Endothelial cell of umbilical vein (primary cell): ENCODE measurements around the gene CCDC116. TPM values are rescaled to one million over a fixed set of nuclear protein-coding genes. Genes with fewer than 3 reads are reported as not detected.

ENCODE experiments used
- BruUV-seq: library from RNA; stranded (reverse); fragments of 400-500 nt; replicated peaks from 2 replicates; lab custom pipeline; 2021; lab: Mats Ljungman, UMichigan
- CTCF ChIA-PET: fragments of 300-600, 350-600 bp; sonication (Branson Sonifier 250); formaldehyde crosslinking; loops from one replicate; lab custom pipeline; 2021; ENCODE audit warnings: antibody characterized with exemption, inconsistent platforms; lab: Charles Lee
- POLR2A ChIA-PET: fragments of 300-600, 350-600 bp; sonication (Branson Sonifier 250); formaldehyde crosslinking; loops from one replicate; lab custom pipeline; 2021; ENCODE audit warnings: antibody characterized with exemption, inconsistent platforms; lab: Charles Lee
- DNase-seq: peaks from one replicate; pipeline ENCODE4 v3.0.0-alpha.2; 2011; ENCODE audit warnings: low read depth, low spot score
- FAIRE-seq: peaks from 2 replicates; lab custom pipeline; 2011; peaks lifted over from hg19 to GRCh38; lab: Jason Lieb, UNC
- H2AFZ ChIP-seq: 2 replicates; pipeline ENCODE4 v1.6.0; 2012; ENCODE audit warnings: low read depth, low read length, control low read depth, inconsistent platforms
- H3K27ac ChIP-seq: 2 replicates; pipeline ENCODE4 v1.5.1; 2011; ENCODE audit warnings: low read depth, mild to moderate bottlenecking, control low read depth, low read length, moderate library complexity; ENCODE audit not compliant: insufficient read depth
- H3K27me3 ChIP-seq, 2 experiments: 2 replicates each; pipeline versions ENCODE4 v1.6.0 to v1.6.1; 2011; ENCODE audit warnings: low read length in 2 of 2, mixed read lengths in 1 of 2; ENCODE audit not compliant: control insufficient read depth in 2 of 2, insufficient read depth in 2 of 2
- H3K36me3 ChIP-seq, 2 experiments: 2 replicates in 1 of 2; 3 replicates in 1 of 2; pipeline ENCODE4 v1.5.1; 2011; ENCODE audit warnings: low read length in 2 of 2, mild to moderate bottlenecking in 1 of 2, moderate library complexity in 1 of 2; ENCODE audit not compliant: control insufficient read depth in 2 of 2, insufficient read depth in 2 of 2; ENCODE audit errors: extremely low read depth in 1 of 2
- H3K4me1 ChIP-seq: 3 replicates; pipeline ENCODE4 v1.5.1; 2011; ENCODE audit warnings: mild to moderate bottlenecking, low read length; ENCODE audit not compliant: control insufficient read depth, insufficient read depth; ENCODE audit errors: extremely low read depth
- H3K4me2 ChIP-seq: 2 replicates; pipeline ENCODE4 v1.6.1; 2011; ENCODE audit warnings: low read length, control low read depth, mixed read lengths; ENCODE audit not compliant: insufficient read depth
- H3K4me3 ChIP-seq, 3 experiments: fragments of 200-600 bp in 1 of 3; sonication (generic), shearing (Covaris generic) in 1 of 3; replicated peaks in 1 of 3; 2 replicates each; pipeline ENCODE4 v1.5.1; 2011 to 2016; ENCODE audit warnings: control low read depth in 3 of 3, low read length in 3 of 3, mild to moderate bottlenecking in 2 of 3, inconsistent platforms in 1 of 3, low read depth in 1 of 3, moderate library complexity in 1 of 3; ENCODE audit not compliant: insufficient read depth in 1 of 3
- H3K79me2 ChIP-seq: 2 replicates; pipeline ENCODE4 v1.6.0; 2012; ENCODE audit warnings: low read length, inconsistent platforms; ENCODE audit not compliant: control insufficient read depth, insufficient read depth
- H3K9ac ChIP-seq: replicated peaks from 2 replicates; pipeline ENCODE3; 2011; ENCODE audit warnings: low read length, control low read depth; ENCODE audit not compliant: insufficient read depth; ENCODE audit errors: extremely low read depth
- H3K9me1 ChIP-seq: replicated peaks from 3 replicates; pipeline ENCODE4 v1.6.0; 2011; ENCODE audit warnings: mild to moderate bottlenecking, low read length; ENCODE audit not compliant: control insufficient read depth, insufficient read depth; ENCODE audit errors: extremely low read depth
- H3K9me3 ChIP-seq: replicated peaks from 2 replicates; pipeline ENCODE4 v1.5.1; 2012; ENCODE audit warnings: low read length, inconsistent platforms; ENCODE audit not compliant: control insufficient read depth, insufficient read depth
- H4K20me1 ChIP-seq: replicated peaks from 2 replicates; pipeline ENCODE3; 2011; ENCODE audit warnings: mild to moderate bottlenecking, low read length; ENCODE audit not compliant: control insufficient read depth, insufficient read depth; ENCODE audit errors: extremely low read depth
- EZH2 ChIP-seq: IDR thresholded peaks from 2 replicates; pipeline ENCODE4 v1.6.1; 2012; ENCODE audit warnings: borderline replicate concordance, low read depth, mild to moderate bottlenecking, moderate library complexity, low read length, inconsistent platforms; ENCODE audit not compliant: severe bottlenecking
- FOS ChIP-seq: IDR thresholded peaks from 2 replicates; pipeline ENCODE4 v1.6.1; 2011; ENCODE audit warnings: mild to moderate bottlenecking, low read length, moderate library complexity, borderline replicate concordance; ENCODE audit not compliant: insufficient read depth
- GATA2 ChIP-seq: IDR thresholded peaks from 2 replicates; pipeline ENCODE4 v1.7.0; 2011; ENCODE audit warnings: low read depth, mild to moderate bottlenecking, moderate library complexity, mixed read lengths, low read length; ENCODE audit not compliant: insufficient read length, insufficient read depth
- JUN ChIP-seq: IDR thresholded peaks from 2 replicates; pipeline ENCODE4 v1.6.1; 2011; ENCODE audit warnings: borderline replicate concordance, low read depth; ENCODE audit not compliant: insufficient read length, insufficient read depth
- MYC ChIP-seq: IDR thresholded peaks from one replicate; pipeline ENCODE4 v1.6.1; 2011; ENCODE audit warnings: mild to moderate bottlenecking, low read depth, low read length
- POLR2A ChIP-seq: IDR thresholded peaks from 2 replicates; pipeline ENCODE4 v1.6.1; 2012; ENCODE audit warnings: low read depth, mild to moderate bottlenecking, control low read depth, low read length
- POLR2AphosphoS5 ChIP-seq: IDR thresholded peaks from 2 replicates; pipeline ENCODE4 v1.6.1; 2012; ENCODE audit warnings: low read depth, mild to moderate bottlenecking, control low read depth, low read length, moderate library complexity; ENCODE audit not compliant: insufficient read depth
- dilution Hi-C: fragments of 300-500 bp; cut with MboI; formaldehyde crosslinking; loops from one replicate; pipeline ENCODE4 v1.15.0; 2019; ENCODE audit warnings: low sequenced_read_pairs; ENCODE audit not compliant: extremely low pct_ligation_motif_present
- intact Hi-C: fragments of 100-400 bp; cut with micrococcal nuclease; formaldehyde crosslinking; loops from one replicate; pipeline ENCODE4 v1.10.0; 2022
- polyA plus RNA-seq, 4 experiments: library from polyadenylated mRNA; depleted of rRNA in 3 of 4; stranded (reverse) in 3 of 4; unstranded in 1 of 4; fragments of >200 nt; gene quantifications; 2 replicates each; pipeline versions ENCODE4 v1.2.1 to v1.2.3, GENCODE V29; 2011 to 2012; ENCODE audit warnings: missing spikeins in 1 of 4
- total RNA-seq: library from RNA; stranded (reverse); gene quantifications from 2 replicates; pipeline ENCODE4 v1.2.3, GENCODE V29; 2021
- TF ChIP-seq, protein P1 (sequence below), 2 donors: IDR thresholded peaks; 1 replicate in 1 of 2; 2 replicates in 1 of 2; pipeline ENCODE4 v1.5.1; 2011; ENCODE audit warnings: low read length in 2 of 2, mild to moderate bottlenecking in 2 of 2, moderate library complexity in 2 of 2, control low read depth in 1 of 2, inconsistent platforms in 1 of 2, low read depth in 1 of 2; ENCODE audit not compliant: insufficient read depth in 1 of 2; ENCODE audit errors: extremely low read depth in 1 of 2
- TF ChIP-seq, protein P2 (sequence below): IDR thresholded peaks from 2 replicates; pipeline ENCODE4 v1.6.1; 2011; ENCODE audit not compliant: insufficient read depth, insufficient read length

The CCDC116 gene
- total and polyA plus RNA-seq, 2 donors (not counting 3 experiments of a cell fraction or from before 2014, with no cell fraction given): 0.21 to 0.33 TPM

DNA sequence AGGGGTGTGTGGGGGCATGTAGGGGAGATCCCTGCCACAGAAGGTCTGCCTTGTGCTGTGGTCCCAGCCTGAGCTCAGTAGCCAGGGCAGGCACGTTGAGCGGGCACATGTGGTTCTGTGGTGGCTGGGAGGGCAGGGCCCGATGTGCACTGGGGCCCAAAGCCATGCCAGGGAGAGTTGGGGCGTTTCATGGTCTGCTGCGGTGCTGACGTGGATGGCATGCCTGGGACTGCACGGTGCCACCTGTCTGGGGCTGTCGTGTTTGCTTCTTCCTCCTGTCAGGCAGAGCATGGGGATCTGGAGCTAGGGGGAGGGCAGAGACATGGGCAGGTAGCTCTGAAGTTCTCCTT is 52.6 kb downstream of the CCDC116 start:
- Histone ChIP-seq H3K4me1 (no peaks in the 10 kb centered on the region), H3K9me3 (no peaks in the 10 kb centered on the region), H3K27me3 (no peaks in the 10 kb centered on the region), H3K9me1 (no peaks in the 10 kb centered on the region), H2AFZ (no peak overlapping the region), H4K20me1 (no peaks in the 10 kb centered on the region), H3K27ac (no peak overlapping the region), H3K79me2 (no peaks in the 10 kb centered on the region), H3K9ac (no peak overlapping the region), H3K4me2 (no peak overlapping the region), H3K36me3 (peaks cover 0 to 45% of the 10 kb centered on the region in 2 experiments), H3K4me3 (no peak overlapping the region)
- dilution Hi-C loops: no loop called here
- DNase-seq (no peak), FAIRE-seq (no peak)
- POLR2A ChIA-PET: no interaction called here
- CTCF ChIA-PET: interaction anchor here (0.8 to 1.3 kb wide), 2 partner anchors 10 to 41 kb away, joined by 3 read pairs; no protein-coding TSS in a partner anchor
- TF ChIP-seq GATA2: no peak
- TF ChIP-seq, protein P1, sequence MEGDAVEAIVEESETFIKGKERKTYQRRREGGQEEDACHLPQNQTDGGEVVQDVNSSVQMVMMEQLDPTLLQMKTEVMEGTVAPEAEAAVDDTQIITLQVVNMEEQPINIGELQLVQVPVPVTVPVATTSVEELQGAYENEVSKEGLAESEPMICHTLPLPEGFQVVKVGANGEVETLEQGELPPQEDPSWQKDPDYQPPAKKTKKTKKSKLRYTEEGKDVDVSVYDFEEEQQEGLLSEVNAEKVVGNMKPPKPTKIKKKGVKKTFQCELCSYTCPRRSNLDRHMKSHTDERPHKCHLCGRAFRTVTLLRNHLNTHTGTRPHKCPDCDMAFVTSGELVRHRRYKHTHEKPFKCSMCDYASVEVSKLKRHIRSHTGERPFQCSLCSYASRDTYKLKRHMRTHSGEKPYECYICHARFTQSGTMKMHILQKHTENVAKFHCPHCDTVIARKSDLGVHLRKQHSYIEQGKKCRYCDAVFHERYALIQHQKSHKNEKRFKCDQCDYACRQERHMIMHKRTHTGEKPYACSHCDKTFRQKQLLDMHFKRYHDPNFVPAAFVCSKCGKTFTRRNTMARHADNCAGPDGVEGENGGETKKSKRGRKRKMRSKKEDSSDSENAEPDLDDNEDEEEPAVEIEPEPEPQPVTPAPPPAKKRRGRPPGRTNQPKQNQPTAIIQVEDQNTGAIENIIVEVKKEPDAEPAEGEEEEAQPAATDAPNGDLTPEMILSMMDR (IDR thresholded peaks at IDR 0.05; ENCODE audit: extremely low read depth in 1 of 2, insufficient read depth in 1 of 2, low read depth in 1 of 2, low read length in 2 of 2): no peak
- no peak for TF ChIP-seq POLR2A
- no peak for TF ChIP-seq FOS
- TF ChIP-seq, protein P2, sequence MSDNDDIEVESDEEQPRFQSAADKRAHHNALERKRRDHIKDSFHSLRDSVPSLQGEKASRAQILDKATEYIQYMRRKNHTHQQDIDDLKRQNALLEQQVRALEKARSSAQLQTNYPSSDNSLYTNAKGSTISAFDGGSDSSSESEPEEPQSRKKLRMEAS: no peak
- TF ChIP-seq EZH2: no peak
- TF ChIP-seq POLR2AphosphoS5: no peak
- TF ChIP-seq JUN: no peak
- no peak for TF ChIP-seq MYC
- no TSS peak for BruUV-seq
- intact Hi-C loops: no loop called here
